ENCODE results near the gene SREBF1.

The SREBF1 gene

GRCh38 chr17:17851103-17852002 is 14.6 kb upstream of the SREBF1 start:
- Histone ChIP-seq H3K9me3 (ENCODE audit: low read length) (no peaks in the 10 kb centered on the region), H3K36me3 (ENCODE audit: insufficient read depth, low read length) (no peaks in the 10 kb centered on the region), H2AFZ (ENCODE audit: low read depth, low read length) (no peak overlapping the region), H3K4me1 (ENCODE audit: insufficient read depth, low read length) (peaks cover 28% of the 10 kb centered on the region), H3K4me3 (ENCODE audit: low read length) (no peak overlapping the region), H3K27me3 (ENCODE audit: insufficient read depth, low read length) (no peaks in the 10 kb centered on the region)

- Histone ChIP-seq H3K4me3 (ENCODE audit: low read length) (no peak overlapping the region), H3K36me3 (ENCODE audit: insufficient read depth, low read length) (no peaks in the 10 kb centered on the region), H3K9me3 (ENCODE audit: low read length) (no peaks in the 10 kb centered on the region), H3K27me3 (ENCODE audit: insufficient read depth, low read length) (no peaks in the 10 kb centered on the region), H3K4me1 (ENCODE audit: insufficient read depth, low read length) (peaks cover 28% of the 10 kb centered on the region), H2AFZ (ENCODE audit: low read depth, low read length) (no peak overlapping the region)
These were observed 13.1 kb upstream of the SREBF1 start for GRCh38 chr17:17849845-17850373.

GRCh38 chr17:17849147-17849820 is 12.5 kb upstream of the SREBF1 start:
- H3K36me3 ChIP-seq (ENCODE audit: insufficient read depth, low read length) = no peaks in the 10 kb centered on the region
- H3K4me1 ChIP-seq (ENCODE audit: insufficient read depth, low read length) = peaks cover 28% of the 10 kb centered on the region
- no peak overlapping the region for H3K4me3 ChIP-seq (ENCODE audit: low read length)
- no peaks in the 10 kb centered on the region for H3K9me3 ChIP-seq (ENCODE audit: low read length)
- no peak overlapping the region for H2AFZ ChIP-seq (ENCODE audit: low read depth, low read length)
- no peaks in the 10 kb centered on the region for H3K27me3 ChIP-seq (ENCODE audit: insufficient read depth, low read length)

- H3K4me1 ChIP-seq (ENCODE audit: insufficient read depth, low read length) = peaks cover 28% of the 10 kb centered on the region
- no peak overlapping the region for H3K4me3 ChIP-seq (ENCODE audit: low read length)
- H3K27me3 ChIP-seq (ENCODE audit: insufficient read depth, low read length) = no peaks in the 10 kb centered on the region
- H3K36me3 ChIP-seq (ENCODE audit: insufficient read depth, low read length) = no peaks in the 10 kb centered on the region
- H3K9me3 ChIP-seq (ENCODE audit: low read length) = no peaks in the 10 kb centered on the region
- H2AFZ ChIP-seq (ENCODE audit: low read depth, low read length) = no peak overlapping the region
These were observed 11.7 kb upstream of the SREBF1 start for GRCh38 chr17:17848311-17849082.

- no peak overlapping the region for H3K4me3 ChIP-seq (ENCODE audit: low read length)
- H3K36me3 ChIP-seq (ENCODE audit: insufficient read depth, low read length) = no peaks in the 10 kb centered on the region
- no peak overlapping the region for H2AFZ ChIP-seq (ENCODE audit: low read depth, low read length)
- no peaks in the 10 kb centered on the region for H3K27me3 ChIP-seq (ENCODE audit: insufficient read depth, low read length)
- H3K4me1 ChIP-seq (ENCODE audit: insufficient read depth, low read length) = peaks cover 28% of the 10 kb centered on the region
- no peaks in the 10 kb centered on the region for H3K9me3 ChIP-seq (ENCODE audit: low read length)
These were observed 10.9 kb upstream of the SREBF1 start for GRCh38 chr17:17847726-17848125.

- Histone ChIP-seq H3K4me1 (ENCODE audit: insufficient read depth, low read length) (peaks cover 26% of the 10 kb centered on the region), H2AFZ (ENCODE audit: low read depth, low read length) (no peak overlapping the region)
These were observed 10.4 kb upstream of the SREBF1 start for GRCh38 chr17:17847118-17847689.

DNA sequence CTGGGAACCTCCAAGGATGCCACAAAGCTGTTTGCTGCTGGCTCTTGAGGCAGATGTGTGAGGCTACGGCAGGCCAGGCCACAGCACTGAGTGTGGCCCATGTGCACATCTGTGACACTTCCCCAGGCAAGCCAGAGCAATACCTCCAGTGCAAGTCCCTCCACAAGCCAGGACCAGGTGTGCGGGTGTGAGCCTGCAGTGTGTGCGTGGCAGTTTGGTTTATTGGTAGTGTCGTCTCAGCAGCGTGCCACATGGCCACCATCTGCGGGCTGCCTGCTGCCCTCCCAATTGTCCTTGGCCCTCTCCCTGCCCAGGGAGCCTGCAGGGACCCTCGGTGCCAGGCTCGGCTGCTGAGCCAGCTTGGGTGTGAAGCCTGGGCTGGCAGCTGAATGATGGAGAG is 9.9 kb upstream of the SREBF1 start:
- Histone ChIP-seq H3K9me3 (ENCODE audit: low read length) (no peaks in the 10 kb centered on the region), H3K4me1 (ENCODE audit: insufficient read depth, low read length) (peaks cover 20% of the 10 kb centered on the region), H3K36me3 (ENCODE audit: insufficient read depth, low read length) (no peaks in the 10 kb centered on the region), H2AFZ (ENCODE audit: low read depth, low read length) (no peak overlapping the region), H3K4me3 (ENCODE audit: low read length) (no peak overlapping the region), H3K27me3 (ENCODE audit: insufficient read depth, low read length) (no peaks in the 10 kb centered on the region)

More at GRCh38 chr17:17847118-17847689, 10.4 kb upstream of the SREBF1 start:
- Histone ChIP-seq H3K4me3 (ENCODE audit: low read length) (no peak overlapping the region), H3K36me3 (ENCODE audit: insufficient read depth, low read length) (no peaks in the 10 kb centered on the region), H3K9me3 (ENCODE audit: low read length) (no peaks in the 10 kb centered on the region), H3K27me3 (ENCODE audit: insufficient read depth, low read length) (no peaks in the 10 kb centered on the region)

DNA sequence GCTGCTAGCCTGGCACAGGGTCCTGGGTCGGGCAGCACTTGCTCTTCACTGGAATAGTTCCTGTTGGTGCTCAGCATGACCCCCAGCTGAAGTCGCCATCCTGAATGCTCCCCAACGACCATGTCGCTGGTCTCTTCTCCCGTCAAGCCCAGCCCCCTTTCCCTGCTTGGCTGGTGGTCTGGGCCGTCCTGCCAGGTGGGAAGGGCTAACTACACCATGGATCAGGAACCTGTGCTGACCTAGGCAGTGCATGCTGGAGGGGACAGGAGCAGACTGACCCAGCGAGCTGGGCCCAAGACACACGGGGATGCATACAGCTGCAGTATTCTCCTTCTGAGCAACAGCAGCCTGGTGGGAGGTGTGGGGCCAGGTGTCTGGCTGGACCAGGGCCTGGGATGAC is 9.2 kb upstream of the SREBF1 start:
- H3K4me1 ChIP-seq (ENCODE audit: insufficient read depth, low read length) = peaks cover 15% of the 10 kb centered on the region
- H2AFZ ChIP-seq (ENCODE audit: low read depth, low read length) = no peak overlapping the region
- H3K36me3 ChIP-seq (ENCODE audit: insufficient read depth, low read length) = no peaks in the 10 kb centered on the region
- no peak overlapping the region for H3K4me3 ChIP-seq (ENCODE audit: low read length)
- H3K9me3 ChIP-seq (ENCODE audit: low read length) = no peaks in the 10 kb centered on the region
- no peaks in the 10 kb centered on the region for H3K27me3 ChIP-seq (ENCODE audit: insufficient read depth, low read length)

GRCh38 chr17:17845046-17845775 is 8.4 kb upstream of the SREBF1 start:
- H2AFZ ChIP-seq (ENCODE audit: low read depth, low read length) = no peak overlapping the region
- no peaks in the 10 kb centered on the region for H3K27me3 ChIP-seq (ENCODE audit: insufficient read depth, low read length)
- no peaks in the 10 kb centered on the region for H3K9me3 ChIP-seq (ENCODE audit: low read length)
- H3K4me3 ChIP-seq (ENCODE audit: low read length) = no peak overlapping the region
- peaks cover 11% of the 10 kb centered on the region for H3K4me1 ChIP-seq (ENCODE audit: insufficient read depth, low read length)
- no peaks in the 10 kb centered on the region for H3K36me3 ChIP-seq (ENCODE audit: insufficient read depth, low read length)

- Histone ChIP-seq H2AFZ (ENCODE audit: low read depth, low read length) (no peak overlapping the region), H3K4me1 (ENCODE audit: insufficient read depth, low read length) (peaks cover 5% of the 10 kb centered on the region), H3K4me3 (ENCODE audit: low read length) (no peak overlapping the region), H3K9me3 (ENCODE audit: low read length) (no peaks in the 10 kb centered on the region), H3K27me3 (ENCODE audit: insufficient read depth, low read length) (no peaks in the 10 kb centered on the region), H3K36me3 (ENCODE audit: insufficient read depth, low read length) (no peaks in the 10 kb centered on the region)
These were observed 7.7 kb upstream of the SREBF1 start for GRCh38 chr17:17844500-17844899.

GRCh38 chr17:17844079-17844478 is 7.3 kb upstream of the SREBF1 start:
- H3K4me1 ChIP-seq (ENCODE audit: insufficient read depth, low read length) = peaks cover 5% of the 10 kb centered on the region
- H3K9me3 ChIP-seq (ENCODE audit: low read length) = no peaks in the 10 kb centered on the region
- no peak overlapping the region for H3K4me3 ChIP-seq (ENCODE audit: low read length)
- no peak overlapping the region for H2AFZ ChIP-seq (ENCODE audit: low read depth, low read length)
- no peaks in the 10 kb centered on the region for H3K36me3 ChIP-seq (ENCODE audit: insufficient read depth, low read length)
- H3K27me3 ChIP-seq (ENCODE audit: insufficient read depth, low read length) = no peaks in the 10 kb centered on the region

GRCh38 chr17:17843096-17843495 is 6.3 kb upstream of the SREBF1 start:
- no peaks in the 10 kb centered on the region for H3K36me3 ChIP-seq (ENCODE audit: insufficient read depth, low read length)
- no peaks in the 10 kb centered on the region for H3K27me3 ChIP-seq (ENCODE audit: insufficient read depth, low read length)
- no peaks in the 10 kb centered on the region for H3K9me3 ChIP-seq (ENCODE audit: low read length)
- no peak overlapping the region for H3K4me3 ChIP-seq (ENCODE audit: low read length)
- no peak overlapping the region for H2AFZ ChIP-seq (ENCODE audit: low read depth, low read length)
- peaks cover 6% of the 10 kb centered on the region for H3K4me1 ChIP-seq (ENCODE audit: insufficient read depth, low read length)

Data from neuron (in vitro differentiated cells).